Activated naive CD4-positive, alpha-beta T cell (primary cell): Measurements from ENCODE around the gene NUDT16.
"Not testable (repeated sequence)": the region's sequence is repeated elsewhere in the genome, so short reads cannot be mapped to it uniquely, and the experiment has no call there.

ENCODE experiments used
- DNase-seq, 4 experiments: peaks; one replicate each; lab custom pipeline; 2025; lab: John Stamatoyannopoulos, UW

The NUDT16 gene

GRCh38 chr3:131381445-131382291, at the start of gene NUDT16:
NUDT16 (plus strand) TSS chr3:131381774; CDS start chr3:131381805, 31 bp downstream.
- peak; percentile 77 to 96 (median 84) for DNase-seq

- no peak for DNase-seq
Measured at GRCh38 chr3:131338948-131339640, 42.5 kb upstream of the NUDT16 start.

GRCh38 chr3:131341761-131342160, 39.8 kb upstream of the NUDT16 start:
- no peak for DNase-seq

- no peak for DNase-seq
Measured at GRCh38 chr3:131348911-131349310, 32.7 kb upstream of the NUDT16 start.

GRCh38 chr3:131349454-131349853, 32.1 kb upstream of the NUDT16 start:
- DNase-seq: no peak

GRCh38 chr3:131349946-131350347, 31.6 kb upstream of the NUDT16 start:
- no peak for DNase-seq

GRCh38 chr3:131350506-131350905, 31.1 kb upstream of the NUDT16 start:
- no peak for DNase-seq

- DNase-seq: no peak
Measured at GRCh38 chr3:131353016-131353877, 28.3 kb upstream of the NUDT16 start.

GRCh38 chr3:131353986-131354385, 27.6 kb upstream of the NUDT16 start:
- no peak for DNase-seq

- DNase-seq: no peak
Measured at GRCh38 chr3:131356006-131356595, 25.5 kb upstream of the NUDT16 start.

- DNase-seq: no peak
Measured at GRCh38 chr3:131357275-131357674, 24.3 kb upstream of the NUDT16 start.

- DNase-seq: no peak
Measured at GRCh38 chr3:131360191-131360755, 21.3 kb upstream of the NUDT16 start.

- DNase-seq: not testable (repeated sequence)
Measured at GRCh38 chr3:131361066-131361463, 20.5 kb upstream of the NUDT16 start.

- DNase-seq: no peak
Measured at GRCh38 chr3:131361464-131362421, 19.8 kb upstream of the NUDT16 start.

- DNase-seq: no peak
Measured at GRCh38 chr3:131363275-131363674, 18.3 kb upstream of the NUDT16 start.

GRCh38 chr3:131370935-131371687, 10.5 kb upstream of the NUDT16 start:
- DNase-seq: no peak

- no peak for DNase-seq
Measured at GRCh38 chr3:131371688-131372066, 9.9 kb upstream of the NUDT16 start.

GRCh38 chr3:131374741-131375140, 6.8 kb upstream of the NUDT16 start:
- no peak for DNase-seq

GRCh38 chr3:131380821-131381444, 641 bp upstream of the NUDT16 start:
- not testable (repeated sequence) for DNase-seq
